Vagina (tissue), 2 donors: ENCODE data around the gene CEP70. TPM values are rescaled to one million over a fixed set of nuclear protein-coding genes. Genes with fewer than 3 reads are reported as not detected.
"Not testable (repeated sequence)": the region's sequence is repeated elsewhere in the genome, so short reads cannot be mapped to it uniquely, and the experiment has no call there.

Experiments used
- DNase-seq, 2 donors: peaks; one replicate each; pipeline ENCODE4 v3.0.0-alpha.2; 2017; ENCODE audit errors: extremely low spot score in 2 of 2
- H3K27ac ChIP-seq: fragments of 200-600 bp; sonication (generic); one replicate; pipeline ENCODE4 v1.5.1; 2019
- H3K27me3 ChIP-seq: fragments of 200-600 bp; sonication (generic); one replicate; pipeline ENCODE4 v1.5.1; 2019
- H3K36me3 ChIP-seq, 2 donors: fragments of 200-600 bp; sonication (generic); one replicate each; pipeline ENCODE4 v1.5.1; 2017 to 2019
- H3K4me1 ChIP-seq: fragments of 200-600 bp; sonication (generic); one replicate; pipeline ENCODE4 v1.5.1; 2019
- H3K4me3 ChIP-seq, 2 donors: fragments of 200-600 bp; sonication (generic); 1 replicate in 1 of 2; 2 replicates in 1 of 2; pipeline ENCODE4 v1.5.1; 2016 to 2019
- H3K9me3 ChIP-seq: fragments of 200-600 bp; sonication (generic); one replicate; pipeline ENCODE4 v1.5.1; 2019
- POLR2A ChIP-seq, 2 donors: fragments of 450-650 bp; IDR thresholded peaks; one replicate each; pipeline ENCODE4 v1.6.1; 2017; ENCODE audit warnings: antibody characterized with exemption in 2 of 2, mild to moderate bottlenecking in 2 of 2, moderate library complexity in 2 of 2
- POLR2AphosphoS5 ChIP-seq, 2 donors: sonication (generic); formaldehyde crosslinking; IDR thresholded peaks; one replicate each; pipeline ENCODE4 v1.9.0; 2017; ENCODE audit warnings: antibody characterized with exemption in 2 of 2, mild to moderate bottlenecking in 2 of 2, low read depth in 1 of 2; ENCODE audit not compliant: insufficient read depth in 1 of 2
- intact Hi-C: fragments of 100-400 bp; cut with DNase I; formaldehyde crosslinking; loops from one replicate; pipeline ENCODE4 v1.15.1; 2023
- total RNA-seq: library from RNA; depleted of rRNA; stranded (reverse); fragments of >200 nt; gene quantifications from one replicate; pipeline ENCODE4 v1.2.3, GENCODE V29; 2016
- TF ChIP-seq, protein P1 (sequence below), 3 experiments: fragments of 450-650 bp in 2 of 3; fragments of 200-600 bp in 1 of 3; sonication (generic) in 1 of 3; IDR thresholded peaks; one replicate each; pipeline ENCODE4 v1.5.1; 2017 to 2019; ENCODE audit warnings: antibody characterized with exemption in 3 of 3, mild to moderate bottlenecking in 2 of 3, moderate library complexity in 2 of 3

CEP70 gene
- total RNA-seq, 1 donor from 2014 or later = 31.7 TPM

GRCh38 chr3:138559134-138559533 lies 34.9 kb downstream of the CEP70 start:
- Histone ChIP-seq H3K36me3 (peaks cover 0 to 34% of the 10 kb centered on the region in 2 donors), H3K9me3 (peaks cover 13% of the 10 kb centered on the region)

DNA sequence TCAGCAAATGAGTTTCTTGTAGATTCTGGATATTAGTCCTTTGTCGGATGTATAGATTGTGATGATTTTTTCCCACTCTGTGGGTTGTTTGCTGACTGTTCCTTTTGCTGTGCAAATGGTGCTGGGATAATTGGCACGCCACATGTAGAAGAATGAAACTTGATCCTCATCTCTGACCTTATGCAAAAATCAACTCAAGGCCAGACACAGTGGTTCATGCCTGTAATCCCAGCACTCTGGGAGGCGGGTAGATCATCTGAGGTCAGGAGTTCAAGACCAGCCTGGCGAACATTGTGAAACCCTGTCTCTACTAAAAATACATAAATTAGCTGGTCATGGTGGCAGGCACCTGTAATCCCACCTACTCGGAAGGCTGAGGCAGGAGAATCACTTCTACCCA lies 39.3 kb downstream of the CEP70 start:
- H3K9me3 ChIP-seq, DNase-seq, H3K4me3 ChIP-seq, H3K4me1 ChIP-seq, H3K27ac ChIP-seq, H3K27me3 ChIP-seq, intact Hi-C loops: not testable (repeated sequence)
- H3K36me3 ChIP-seq = peaks cover 0 to 25% of the 10 kb centered on the region in 2 donors

More at GRCh38 chr3:138559134-138559533, 34.9 kb downstream of the CEP70 start:
- DNase-seq = no peak
- intact Hi-C loops = no loop called here
- Histone ChIP-seq H3K4me1 (no peaks in the 10 kb centered on the region), H3K4me3 (no peak overlapping the region), H3K27me3 (no peaks in the 10 kb centered on the region), H3K27ac (no peak overlapping the region)
- TF ChIP-seq POLR2AphosphoS5 (IDR thresholded peaks at IDR 0.05; ENCODE audit: insufficient read depth in 1 of 2, low read depth in 1 of 2) (no peak), POLR2A (IDR thresholded peaks at IDR 0.05) (no peak)
- TF ChIP-seq, protein P1, sequence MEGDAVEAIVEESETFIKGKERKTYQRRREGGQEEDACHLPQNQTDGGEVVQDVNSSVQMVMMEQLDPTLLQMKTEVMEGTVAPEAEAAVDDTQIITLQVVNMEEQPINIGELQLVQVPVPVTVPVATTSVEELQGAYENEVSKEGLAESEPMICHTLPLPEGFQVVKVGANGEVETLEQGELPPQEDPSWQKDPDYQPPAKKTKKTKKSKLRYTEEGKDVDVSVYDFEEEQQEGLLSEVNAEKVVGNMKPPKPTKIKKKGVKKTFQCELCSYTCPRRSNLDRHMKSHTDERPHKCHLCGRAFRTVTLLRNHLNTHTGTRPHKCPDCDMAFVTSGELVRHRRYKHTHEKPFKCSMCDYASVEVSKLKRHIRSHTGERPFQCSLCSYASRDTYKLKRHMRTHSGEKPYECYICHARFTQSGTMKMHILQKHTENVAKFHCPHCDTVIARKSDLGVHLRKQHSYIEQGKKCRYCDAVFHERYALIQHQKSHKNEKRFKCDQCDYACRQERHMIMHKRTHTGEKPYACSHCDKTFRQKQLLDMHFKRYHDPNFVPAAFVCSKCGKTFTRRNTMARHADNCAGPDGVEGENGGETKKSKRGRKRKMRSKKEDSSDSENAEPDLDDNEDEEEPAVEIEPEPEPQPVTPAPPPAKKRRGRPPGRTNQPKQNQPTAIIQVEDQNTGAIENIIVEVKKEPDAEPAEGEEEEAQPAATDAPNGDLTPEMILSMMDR (IDR thresholded peaks at IDR 0.05) = no peak

DNA sequence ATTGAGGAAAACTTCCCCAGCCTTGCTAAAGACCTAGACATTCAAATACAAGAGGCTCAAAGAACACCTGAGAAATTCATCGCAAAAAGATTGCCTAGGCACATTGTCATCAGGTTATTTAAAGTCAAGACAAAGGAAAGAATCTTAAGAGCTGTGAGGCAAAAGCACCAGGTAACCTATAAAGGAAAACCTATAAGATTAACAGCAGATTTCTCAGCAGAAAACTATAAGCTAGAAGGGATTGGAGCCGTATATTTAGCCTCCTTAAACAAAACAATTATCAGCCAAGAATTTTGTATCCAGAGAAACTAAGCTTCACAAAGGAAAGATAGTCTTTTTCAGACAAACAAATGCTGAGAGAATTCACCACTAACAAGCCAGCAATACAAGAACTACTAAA lies 43.1 kb downstream of the CEP70 start:
- not testable (repeated sequence) for H3K4me1 ChIP-seq
- peaks cover 0 to 45% of the 10 kb centered on the region in 2 donors for H3K36me3 ChIP-seq

GRCh38 chr3:138549179-138549977 lies 44.7 kb downstream of the CEP70 start:
- H3K27me3 ChIP-seq = no peaks in the 10 kb centered on the region
- peaks cover 0 to 58% of the 10 kb centered on the region in 2 donors for H3K36me3 ChIP-seq
- no peaks in the 10 kb centered on the region for H3K4me1 ChIP-seq
- DNase-seq = no peak
- no peak for TF ChIP-seq POLR2A (IDR thresholded peaks at IDR 0.05)
- TF ChIP-seq, protein P1 (IDR thresholded peaks at IDR 0.05) = no peak
- TF ChIP-seq POLR2AphosphoS5 (IDR thresholded peaks at IDR 0.05; ENCODE audit: insufficient read depth in 1 of 2, low read depth in 1 of 2) = no peak
- no peak overlapping the region for H3K4me3 ChIP-seq
- no peak overlapping the region for H3K27ac ChIP-seq
- H3K9me3 ChIP-seq = peaks cover 10% of the 10 kb centered on the region
- intact Hi-C loops = no loop called here

More for the DNA sequence above, 43.1 kb downstream of the CEP70 start:
- H3K4me3 ChIP-seq, DNase-seq, H3K27me3 ChIP-seq, H3K27ac ChIP-seq, intact Hi-C loops, H3K9me3 ChIP-seq: not testable (repeated sequence)

- no peak for TF ChIP-seq POLR2AphosphoS5 (IDR thresholded peaks at IDR 0.05; ENCODE audit: insufficient read depth in 1 of 2, low read depth in 1 of 2)
- no peak for TF ChIP-seq POLR2A (IDR thresholded peaks at IDR 0.05)
- TF ChIP-seq, protein P1 (IDR thresholded peaks at IDR 0.05) = no peak
- H3K4me3 ChIP-seq = no peak overlapping the region
- H3K4me1 ChIP-seq = no peaks in the 10 kb centered on the region
- peaks cover 10% of the 10 kb centered on the region for H3K9me3 ChIP-seq
- intact Hi-C loops = no loop called here
- no peaks in the 10 kb centered on the region for H3K27me3 ChIP-seq
- H3K36me3 ChIP-seq = peaks cover 0 to 68% of the 10 kb centered on the region in 2 donors
- no peak for DNase-seq
- H3K27ac ChIP-seq = no peak overlapping the region
These were observed 46.6 kb downstream of the CEP70 start for GRCh38 chr3:138547342-138547975.

GRCh38 chr3:138544546-138544945 lies 49.5 kb downstream of the CEP70 start:
- Histone ChIP-seq H3K36me3 (peaks cover 0 to 84% of the 10 kb centered on the region in 2 donors), H3K27ac (no peak overlapping the region), H3K9me3 (peaks cover 31% of the 10 kb centered on the region), H3K27me3 (no peaks in the 10 kb centered on the region), H3K4me3 (no peak overlapping the region), H3K4me1 (no peaks in the 10 kb centered on the region)
- TF ChIP-seq, protein P1 (IDR thresholded peaks at IDR 0.05) = no peak
- TF ChIP-seq POLR2A (IDR thresholded peaks at IDR 0.05) (no peak), POLR2AphosphoS5 (IDR thresholded peaks at IDR 0.05; ENCODE audit: insufficient read depth in 1 of 2, low read depth in 1 of 2) (no peak)
- intact Hi-C loops = no loop called here
- no peak for DNase-seq
